Retinal pigment epithelial cell (primary cell): ENCODE measurements around the gene CMTM6.

Experiments used
- DNase-seq: peaks from one replicate; pipeline ENCODE4 v3.0.0-alpha.2; 2010; ENCODE audit warnings: low read depth
- H3K4me3 ChIP-seq: 2 replicates; pipeline ENCODE4 v1.5.1; 2011; ENCODE audit warnings: mild to moderate bottlenecking, low read length, control low read depth, moderate library complexity
- TF ChIP-seq, protein P1 (sequence below): conservative IDR thresholded peaks from 2 replicates; pipeline ENCODE4 v1.5.1; 2011; ENCODE audit warnings: low read depth, low read length, control low read depth, inconsistent platforms

The CMTM6 gene

DNA sequence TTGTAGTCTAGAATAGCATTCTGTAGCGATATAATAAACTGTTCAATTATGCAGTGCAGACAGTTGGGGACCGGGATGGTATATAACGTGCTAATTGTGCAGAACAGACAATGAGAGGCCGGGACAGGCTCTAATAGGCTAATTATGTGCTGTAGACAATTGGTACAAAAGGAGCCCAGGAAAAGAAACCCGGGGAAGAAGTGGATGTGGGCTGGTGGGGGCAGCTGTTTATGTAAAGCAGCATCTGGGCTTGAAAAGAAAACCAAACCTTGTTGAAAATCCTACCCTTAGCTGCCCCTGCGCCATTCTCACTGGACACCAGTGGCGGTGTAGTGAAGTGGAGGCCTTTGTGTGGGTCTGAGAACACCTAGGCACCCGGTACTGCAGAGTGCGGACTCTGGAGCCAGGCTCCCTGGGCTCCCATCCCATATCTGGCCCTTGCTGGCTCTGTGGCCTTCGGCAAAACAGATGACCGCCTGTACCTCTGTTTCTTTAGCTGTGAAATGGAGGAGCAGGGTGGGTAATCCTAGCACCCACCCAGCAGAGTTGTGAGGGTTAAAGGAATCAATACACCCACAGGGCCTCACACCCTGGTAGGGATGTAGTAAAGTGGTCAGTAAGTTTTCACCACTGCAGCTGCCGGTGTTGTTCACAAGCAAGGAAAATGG lies 51.5 kb downstream of the CMTM6 start:
- TF ChIP-seq, protein P1, sequence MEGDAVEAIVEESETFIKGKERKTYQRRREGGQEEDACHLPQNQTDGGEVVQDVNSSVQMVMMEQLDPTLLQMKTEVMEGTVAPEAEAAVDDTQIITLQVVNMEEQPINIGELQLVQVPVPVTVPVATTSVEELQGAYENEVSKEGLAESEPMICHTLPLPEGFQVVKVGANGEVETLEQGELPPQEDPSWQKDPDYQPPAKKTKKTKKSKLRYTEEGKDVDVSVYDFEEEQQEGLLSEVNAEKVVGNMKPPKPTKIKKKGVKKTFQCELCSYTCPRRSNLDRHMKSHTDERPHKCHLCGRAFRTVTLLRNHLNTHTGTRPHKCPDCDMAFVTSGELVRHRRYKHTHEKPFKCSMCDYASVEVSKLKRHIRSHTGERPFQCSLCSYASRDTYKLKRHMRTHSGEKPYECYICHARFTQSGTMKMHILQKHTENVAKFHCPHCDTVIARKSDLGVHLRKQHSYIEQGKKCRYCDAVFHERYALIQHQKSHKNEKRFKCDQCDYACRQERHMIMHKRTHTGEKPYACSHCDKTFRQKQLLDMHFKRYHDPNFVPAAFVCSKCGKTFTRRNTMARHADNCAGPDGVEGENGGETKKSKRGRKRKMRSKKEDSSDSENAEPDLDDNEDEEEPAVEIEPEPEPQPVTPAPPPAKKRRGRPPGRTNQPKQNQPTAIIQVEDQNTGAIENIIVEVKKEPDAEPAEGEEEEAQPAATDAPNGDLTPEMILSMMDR, result no peak
- no peak overlapping the region for H3K4me3 ChIP-seq
- no peak for DNase-seq

DNA sequence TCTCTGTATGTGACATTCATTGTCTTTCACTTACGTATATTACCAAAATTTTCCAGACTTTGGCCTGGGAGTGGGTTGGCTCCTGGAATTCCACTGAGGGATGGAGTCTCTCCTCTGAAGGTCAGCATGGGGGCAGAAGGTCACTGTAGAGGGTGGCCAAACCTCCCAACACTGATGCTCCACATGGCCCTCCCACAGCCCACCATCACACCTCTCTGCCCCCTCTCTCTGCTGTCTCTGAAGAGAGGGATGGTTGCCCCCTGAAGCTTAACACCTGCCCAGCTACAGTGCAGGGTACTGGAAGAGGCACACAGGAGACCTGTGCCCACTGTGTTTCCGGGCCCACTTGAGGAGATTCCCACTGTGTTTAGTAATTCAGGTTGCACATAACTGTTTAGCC lies 52.2 kb downstream of the CMTM6 start:
- DNase-seq, result no peak
- H3K4me3 ChIP-seq, result no peak overlapping the region
- TF ChIP-seq, protein P1, result no peak

DNA sequence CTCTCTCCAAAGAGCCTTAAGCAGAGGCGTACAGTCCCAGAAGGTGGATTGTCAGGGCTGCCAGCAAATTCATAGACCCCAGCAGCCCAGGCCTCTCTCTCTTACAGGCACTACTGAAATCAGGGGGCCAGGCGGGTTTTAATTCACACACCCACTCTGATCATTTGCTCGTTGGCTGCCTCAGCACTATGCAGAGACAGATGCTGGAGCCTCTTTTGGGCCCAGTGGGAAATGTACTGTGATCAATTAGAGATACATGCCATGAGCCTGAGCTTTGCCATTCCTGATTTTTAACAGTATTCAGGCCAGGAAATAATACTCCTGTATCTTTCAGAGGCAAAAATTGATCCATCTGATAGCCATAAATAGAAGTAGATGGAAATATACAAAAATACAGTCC lies 53.0 kb downstream of the CMTM6 start:
- DNase-seq, result no peak
- TF ChIP-seq, protein P1, result no peak
- H3K4me3 ChIP-seq, result no peak overlapping the region

DNA sequence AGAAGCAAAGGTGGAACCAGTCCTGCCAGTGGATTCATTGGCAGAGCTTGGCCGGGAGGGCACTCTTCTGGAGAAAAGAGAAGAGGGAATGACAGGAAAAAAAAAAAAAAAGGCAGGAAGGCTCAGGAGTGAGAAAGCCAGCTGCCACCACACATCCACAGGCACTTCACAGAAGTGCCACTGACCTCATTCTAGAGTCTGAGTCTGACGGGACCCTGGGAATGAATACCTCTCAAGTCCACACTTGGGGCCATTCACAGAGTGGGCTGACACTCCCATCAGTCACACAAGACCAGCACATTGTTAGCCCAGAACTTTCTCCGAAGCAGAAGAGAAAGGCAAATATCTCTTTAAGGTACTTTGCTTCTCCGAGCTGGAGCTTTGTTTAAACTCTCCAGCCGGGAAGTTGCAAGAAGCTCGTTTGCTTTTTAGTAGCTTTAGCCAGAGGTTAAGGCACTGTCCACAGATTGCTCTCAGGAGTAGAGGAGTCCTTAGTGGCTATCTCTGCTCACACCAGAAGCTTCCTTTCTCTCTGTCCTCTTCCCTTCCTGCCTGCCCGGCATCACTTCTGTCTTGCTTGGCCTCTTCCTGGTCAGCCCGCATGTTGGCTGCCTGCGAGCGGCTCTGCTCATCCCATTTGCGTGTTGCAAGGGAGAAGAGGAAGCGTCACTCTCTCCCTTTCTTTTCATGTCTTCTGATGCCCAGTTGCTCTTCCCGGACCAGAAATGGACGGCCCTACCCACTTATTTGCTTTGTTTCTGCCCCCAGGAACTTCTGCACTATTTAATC lies 53.8 kb downstream of the CMTM6 start:
- no peak for DNase-seq
- TF ChIP-seq, protein P1, result no peak
- H3K4me3 ChIP-seq, result no peak overlapping the region

DNA sequence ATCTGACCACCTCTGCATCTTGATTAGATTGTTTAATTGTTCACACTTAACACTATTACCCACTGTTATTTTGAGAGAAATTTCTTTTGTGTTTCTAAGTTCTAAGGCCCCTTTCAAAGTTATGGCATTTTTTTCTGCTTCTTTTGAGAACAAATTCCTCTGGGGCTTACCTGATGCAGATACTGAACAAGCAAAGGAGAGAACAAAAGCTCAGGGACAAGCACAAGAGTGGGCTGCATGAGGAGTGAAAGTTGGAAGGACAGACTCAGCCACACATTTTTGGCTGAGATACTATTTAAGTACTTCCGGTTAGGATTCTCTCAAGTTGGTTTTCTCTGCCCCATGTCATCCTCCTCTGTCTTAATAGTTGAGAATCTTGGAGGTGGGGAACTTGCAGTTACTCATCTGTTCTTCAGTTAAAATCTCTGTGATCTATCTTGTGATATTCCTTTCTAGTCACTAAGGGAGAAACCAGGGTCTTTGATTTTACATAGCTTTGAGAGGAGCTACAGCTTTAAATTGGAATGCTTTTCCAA lies 54.7 kb downstream of the CMTM6 start:
- TF ChIP-seq, protein P1, result no peak
- no peak overlapping the region for H3K4me3 ChIP-seq
- no peak for DNase-seq

DNA sequence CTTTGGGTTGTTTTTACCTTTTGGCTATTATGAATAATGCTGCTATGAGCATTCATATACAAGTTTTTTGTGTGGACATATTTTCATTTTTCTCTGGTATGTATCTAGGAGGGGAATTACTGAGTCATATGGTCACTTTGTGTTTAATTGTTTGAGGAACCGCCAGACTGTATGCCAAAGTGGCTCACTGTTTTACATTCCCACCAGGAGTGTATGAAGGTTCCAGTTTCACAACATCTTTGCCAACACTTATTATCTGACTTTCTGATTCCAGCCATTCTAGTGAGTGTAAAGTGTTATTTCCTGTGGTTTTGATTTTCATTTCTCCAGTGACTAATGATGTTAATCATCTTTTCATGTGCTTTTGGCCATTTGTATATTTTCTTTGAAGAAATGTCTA lies 59.2 kb downstream of the CMTM6 start:
- no peak overlapping the region for H3K4me3 ChIP-seq
- no peak for DNase-seq
- TF ChIP-seq, protein P1, result no peak
